Measurements from ENCODE around the gene TAS2R40.

The TAS2R40 gene

DNA sequence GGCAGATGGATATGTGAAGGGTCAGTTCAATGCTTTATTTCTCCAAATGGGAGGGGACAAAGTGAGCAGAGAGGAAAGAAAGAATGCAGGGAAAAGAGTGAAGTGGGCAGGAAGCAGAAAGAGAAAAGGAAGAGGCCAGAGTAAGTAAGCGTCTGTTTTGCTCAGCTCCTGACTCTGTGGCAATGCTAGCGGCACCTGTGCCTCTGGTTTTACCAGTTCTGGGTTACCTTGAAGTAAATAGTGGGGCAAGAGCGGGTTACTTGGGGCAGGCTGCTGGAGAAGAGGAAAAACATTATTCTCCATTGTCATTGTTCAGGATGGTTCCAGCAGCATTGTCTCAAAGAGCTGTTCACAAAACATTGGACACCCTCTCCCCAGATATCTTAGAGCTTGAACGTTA lies 1.9 kb downstream of the TAS2R40 start:
- DNase-seq (ENCODE audit: low spot score): no peak

DNA sequence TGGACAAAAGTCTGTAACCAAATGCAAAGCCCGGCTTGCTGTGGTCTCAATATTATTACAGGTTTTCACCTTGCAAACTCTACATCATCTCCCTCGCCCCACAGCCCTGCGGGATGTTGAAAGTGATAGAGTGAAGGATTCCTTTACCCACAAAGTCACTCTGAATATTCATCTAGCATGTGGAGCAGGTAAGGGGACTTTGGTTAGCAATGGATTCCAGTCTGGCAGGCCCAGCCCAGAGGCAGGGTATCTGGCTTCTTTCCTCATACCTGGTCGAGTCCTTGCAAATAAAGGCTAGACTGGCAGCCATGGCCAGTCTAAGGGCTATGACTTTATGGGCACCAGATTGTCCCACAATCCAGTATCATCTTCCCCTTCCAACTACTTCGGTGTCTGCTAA lies 3.2 kb downstream of the TAS2R40 start:
- DNase-seq (ENCODE audit: low spot score): no peak

DNA sequence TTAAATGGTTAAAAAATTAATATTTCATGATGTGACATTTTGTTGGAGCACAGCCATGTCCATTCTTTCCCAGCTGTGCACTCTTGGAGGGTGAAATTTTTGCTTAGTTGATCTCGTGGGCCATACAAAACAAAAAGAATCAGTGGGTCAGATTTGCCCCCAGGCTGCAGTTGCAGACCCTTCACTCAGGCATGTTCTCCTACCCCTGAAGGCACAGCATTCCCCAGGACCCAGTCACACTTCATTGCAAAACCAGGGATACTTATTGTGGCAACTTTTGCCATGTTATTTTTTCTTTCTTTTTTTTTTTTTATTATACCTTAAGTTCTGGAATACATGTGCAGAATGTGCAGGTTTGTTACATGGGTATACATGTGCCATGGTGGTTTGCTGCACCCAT lies 6.0 kb downstream of the TAS2R40 start:
- no peak for DNase-seq (ENCODE audit: low spot score)

DNA sequence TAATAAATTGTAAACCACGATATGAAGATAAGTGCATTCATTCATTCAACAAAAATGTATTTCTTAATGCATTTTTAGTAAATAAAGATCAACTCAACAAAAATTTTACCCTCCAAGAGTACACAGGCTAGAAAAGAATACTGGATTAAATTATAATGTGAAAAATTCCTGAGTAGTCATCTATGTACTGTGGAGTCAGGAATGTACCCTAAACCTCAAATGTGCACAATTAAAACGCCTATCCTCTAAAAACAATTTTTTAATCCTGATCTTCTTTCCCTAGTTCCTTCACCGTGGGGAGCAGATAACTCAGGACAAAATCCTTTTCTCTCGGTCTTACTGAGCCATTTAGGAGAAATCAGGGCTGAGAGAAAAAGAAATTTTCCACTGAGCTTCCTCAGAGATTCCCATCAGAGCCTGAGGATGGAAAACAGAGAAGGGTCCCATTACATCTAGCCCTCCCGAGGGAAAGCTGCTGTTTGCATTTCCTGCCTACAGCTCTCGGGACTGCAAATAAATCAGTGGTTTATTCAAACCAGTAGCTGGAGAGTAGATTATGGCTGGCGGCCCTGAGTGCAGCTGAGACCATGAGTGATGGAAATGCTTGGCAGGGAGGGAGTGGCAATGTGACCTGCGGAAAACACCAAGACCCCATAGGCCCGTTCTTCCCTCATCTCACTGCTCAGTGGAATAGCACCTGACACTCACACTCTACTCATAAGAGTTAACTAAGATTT lies 7.4 kb downstream of the TAS2R40 start:
- no peak for DNase-seq (ENCODE audit: low spot score)

DNA sequence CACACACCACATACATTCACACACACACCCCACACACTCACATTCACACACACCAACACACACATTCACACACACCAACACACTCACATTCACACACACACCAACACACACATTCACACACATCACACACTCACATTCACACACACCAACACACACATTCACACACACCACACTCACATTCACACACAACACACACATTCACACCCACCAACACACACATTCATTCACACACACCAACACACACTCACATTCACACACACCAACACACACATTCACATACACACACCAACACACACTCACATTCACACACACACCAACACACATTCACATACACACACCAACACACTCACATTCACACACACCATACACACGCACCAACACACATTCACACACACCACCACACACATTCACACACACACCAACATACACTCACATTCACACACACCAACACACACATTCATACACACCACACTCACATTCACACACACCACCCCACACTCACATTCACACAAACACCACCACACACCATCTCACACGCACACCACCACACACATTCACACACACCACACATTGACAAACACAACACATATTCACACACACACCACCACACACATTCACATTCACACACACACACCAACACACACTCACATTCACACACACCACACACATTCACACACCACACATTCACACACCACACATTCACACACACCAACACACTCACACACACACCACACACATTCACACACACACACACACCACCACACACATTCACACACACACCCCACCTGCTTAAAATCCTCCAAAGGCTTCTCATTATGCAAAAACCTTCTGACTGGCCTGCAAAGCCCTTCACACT lies 9.0 kb downstream of the TAS2R40 start:
- DNase-seq (ENCODE audit: low spot score): no peak

DNA sequence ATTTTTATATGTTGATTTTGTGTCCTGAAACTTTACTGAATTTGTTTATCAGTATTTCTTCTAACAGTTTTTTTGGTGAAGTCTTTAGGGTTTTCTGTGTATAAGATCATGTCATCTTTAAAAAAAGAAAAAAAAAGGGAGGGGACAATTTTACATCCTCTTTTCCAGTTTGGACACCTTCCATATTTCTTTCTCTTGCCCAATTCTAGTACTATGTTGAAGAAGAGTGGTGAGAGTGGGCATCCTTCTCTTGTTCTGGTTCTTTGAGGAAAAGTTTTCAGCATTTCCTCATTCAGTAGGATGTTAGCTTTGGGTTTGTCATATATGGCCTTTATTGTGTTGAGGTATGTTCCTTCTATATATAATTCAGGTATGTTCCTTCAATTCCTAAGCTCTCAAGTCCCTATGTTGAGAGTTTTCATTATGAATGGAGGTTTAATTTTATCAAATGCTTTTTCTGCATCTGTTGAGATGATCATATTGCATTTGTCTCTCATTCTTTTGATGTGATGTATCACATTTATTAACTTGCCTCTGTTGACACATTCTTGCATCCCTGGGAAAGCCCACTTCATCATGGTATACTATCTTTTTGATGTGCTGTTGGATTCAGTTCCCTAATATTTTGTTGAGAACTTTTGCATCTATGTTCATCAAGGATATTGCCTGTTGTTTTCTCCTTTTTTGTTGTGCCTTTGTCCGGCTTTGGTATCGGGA lies 12.1 kb downstream of the TAS2R40 start:
- DNase-seq (ENCODE audit: low spot score): no peak

DNA sequence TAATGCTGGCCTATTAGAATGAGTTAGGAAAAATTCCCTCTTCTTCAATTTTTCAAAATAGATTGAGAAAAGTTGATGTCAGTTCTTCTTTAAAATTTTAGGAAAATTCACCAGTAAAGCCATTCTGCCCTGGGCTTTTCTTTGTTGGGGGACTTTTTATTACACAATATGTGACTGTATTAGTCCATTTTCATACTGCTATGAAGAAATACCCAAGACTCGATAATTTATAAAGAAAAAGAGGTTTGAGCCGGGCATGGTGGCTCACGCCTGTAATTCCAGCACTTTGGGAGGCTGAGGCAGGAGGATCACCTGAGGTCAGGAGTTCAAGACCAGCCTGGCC lies 12.7 kb downstream of the TAS2R40 start:
- DNase-seq (ENCODE audit: low spot score): no peak

DNA sequence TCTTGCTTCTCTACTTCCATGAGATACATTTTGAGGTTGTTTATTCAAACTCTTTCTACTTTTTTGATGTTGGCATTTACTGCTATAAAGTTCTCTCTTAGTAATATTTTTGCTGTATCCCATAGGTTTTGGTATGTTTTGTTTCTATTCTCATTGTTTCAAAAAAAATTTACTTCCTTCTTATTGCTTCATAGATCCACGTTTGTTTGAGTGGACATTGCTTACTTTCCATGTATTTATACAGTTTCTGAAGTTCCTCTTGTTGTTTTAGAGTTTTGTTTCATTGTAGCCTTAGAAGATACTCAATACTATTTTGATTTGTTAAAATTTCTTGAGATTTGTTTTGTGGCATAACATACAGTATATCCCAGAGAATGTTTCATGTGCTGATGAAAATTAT lies 13.7 kb downstream of the TAS2R40 start:
- no peak for DNase-seq (ENCODE audit: low spot score)

DNA sequence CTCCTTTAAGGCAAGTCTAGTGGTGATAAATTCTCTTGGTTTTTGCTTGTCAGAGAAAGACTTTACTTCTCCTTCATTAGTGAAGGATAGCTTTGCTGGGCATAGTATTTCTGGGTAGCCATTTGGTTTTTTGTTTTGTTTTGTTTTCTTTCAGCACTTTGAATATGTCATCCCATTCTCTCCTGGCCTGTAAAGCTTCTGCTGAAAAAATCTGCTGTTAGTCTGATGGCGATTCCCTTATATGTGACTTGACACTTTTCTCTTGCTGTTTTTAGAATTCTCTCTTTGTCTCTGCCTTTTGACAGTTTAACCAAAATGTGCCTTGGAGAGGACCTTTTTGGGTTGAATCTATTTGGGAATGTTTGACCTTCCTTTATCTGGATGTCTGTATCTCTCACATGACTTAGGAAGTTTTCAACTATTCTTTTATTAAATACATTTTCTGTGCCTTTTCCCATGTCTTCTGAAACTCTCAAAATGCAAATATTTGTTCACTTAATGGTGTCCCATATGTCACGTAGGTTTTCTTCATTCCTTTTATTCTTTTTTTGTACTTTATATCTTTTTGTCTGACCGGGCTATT lies 14.7 kb downstream of the TAS2R40 start:
- DNase-seq (ENCODE audit: low spot score): no peak

DNA sequence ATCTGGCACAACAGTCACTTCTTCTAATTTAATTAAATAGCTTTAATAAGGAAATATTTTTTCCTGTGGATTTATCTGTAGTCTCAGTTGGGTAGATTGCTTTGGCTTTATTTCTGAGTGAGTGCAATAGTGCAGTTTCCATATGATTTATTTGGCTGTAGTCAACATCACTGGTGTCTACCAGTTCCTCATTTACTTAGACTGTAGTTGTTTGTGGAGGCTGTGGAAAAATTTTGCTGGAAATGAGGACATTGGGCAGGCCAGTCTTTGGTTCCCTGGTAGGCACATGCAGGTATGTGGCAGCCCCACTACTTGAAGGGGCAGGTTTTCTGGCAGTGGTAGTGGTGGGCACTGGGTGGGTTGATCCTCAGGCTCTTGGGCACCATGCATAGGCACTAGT lies 15.5 kb downstream of the TAS2R40 start:
- no peak for DNase-seq (ENCODE audit: low spot score)

DNA sequence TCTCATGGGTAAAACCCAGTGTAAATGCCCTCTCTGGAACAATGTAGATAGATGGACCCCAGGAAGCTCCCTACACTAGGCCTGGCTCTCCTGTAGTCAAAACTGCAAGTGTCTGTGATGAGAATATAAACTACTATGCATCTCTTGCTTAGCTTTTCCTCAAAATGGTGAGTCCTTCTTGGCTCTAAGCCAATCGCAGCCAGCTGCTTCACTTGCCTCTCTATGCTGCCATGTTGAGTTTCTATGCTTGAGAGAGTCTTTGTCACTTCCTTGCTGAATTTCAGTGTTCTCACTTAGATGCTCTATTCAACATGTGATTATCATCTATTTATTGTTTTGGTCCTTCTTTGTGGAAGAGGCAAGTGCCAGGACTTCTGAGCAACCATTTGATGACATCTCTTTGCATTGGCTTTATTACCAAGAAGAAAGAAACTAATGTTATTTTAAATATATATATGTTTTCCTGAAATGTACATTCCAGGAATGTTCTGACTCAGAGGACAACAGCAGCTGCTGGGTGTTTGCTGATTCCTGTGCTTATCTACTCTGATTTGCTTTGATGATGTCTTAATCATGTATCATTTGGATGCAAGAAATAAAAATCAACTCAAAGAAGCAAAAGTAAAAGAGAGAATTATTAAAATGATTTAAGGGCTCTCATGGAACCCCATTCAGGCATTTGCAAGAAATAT lies 16.6 kb downstream of the TAS2R40 start:
- no peak for DNase-seq (ENCODE audit: low spot score)

DNA sequence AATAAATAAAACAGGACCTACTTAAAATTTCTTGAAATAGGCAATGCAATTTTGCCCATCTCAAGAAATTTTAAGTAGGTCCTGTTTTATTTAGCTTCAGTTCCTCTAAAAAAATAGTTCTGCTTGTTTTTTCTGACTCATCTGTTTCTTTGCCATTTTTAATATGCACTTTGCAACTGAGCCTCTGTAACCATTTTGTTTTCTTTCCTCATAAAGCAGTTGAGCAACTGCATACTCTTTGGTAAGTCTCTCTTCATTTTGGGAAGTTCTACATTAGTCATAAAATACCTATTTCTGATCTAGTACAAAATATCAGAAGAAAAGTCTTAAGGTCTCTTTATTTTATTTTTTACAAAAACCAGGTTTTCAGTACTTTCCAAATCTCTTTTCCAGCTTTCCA lies 18.0 kb downstream of the TAS2R40 start:
- DNase-seq (ENCODE audit: low spot score): no peak

DNA sequence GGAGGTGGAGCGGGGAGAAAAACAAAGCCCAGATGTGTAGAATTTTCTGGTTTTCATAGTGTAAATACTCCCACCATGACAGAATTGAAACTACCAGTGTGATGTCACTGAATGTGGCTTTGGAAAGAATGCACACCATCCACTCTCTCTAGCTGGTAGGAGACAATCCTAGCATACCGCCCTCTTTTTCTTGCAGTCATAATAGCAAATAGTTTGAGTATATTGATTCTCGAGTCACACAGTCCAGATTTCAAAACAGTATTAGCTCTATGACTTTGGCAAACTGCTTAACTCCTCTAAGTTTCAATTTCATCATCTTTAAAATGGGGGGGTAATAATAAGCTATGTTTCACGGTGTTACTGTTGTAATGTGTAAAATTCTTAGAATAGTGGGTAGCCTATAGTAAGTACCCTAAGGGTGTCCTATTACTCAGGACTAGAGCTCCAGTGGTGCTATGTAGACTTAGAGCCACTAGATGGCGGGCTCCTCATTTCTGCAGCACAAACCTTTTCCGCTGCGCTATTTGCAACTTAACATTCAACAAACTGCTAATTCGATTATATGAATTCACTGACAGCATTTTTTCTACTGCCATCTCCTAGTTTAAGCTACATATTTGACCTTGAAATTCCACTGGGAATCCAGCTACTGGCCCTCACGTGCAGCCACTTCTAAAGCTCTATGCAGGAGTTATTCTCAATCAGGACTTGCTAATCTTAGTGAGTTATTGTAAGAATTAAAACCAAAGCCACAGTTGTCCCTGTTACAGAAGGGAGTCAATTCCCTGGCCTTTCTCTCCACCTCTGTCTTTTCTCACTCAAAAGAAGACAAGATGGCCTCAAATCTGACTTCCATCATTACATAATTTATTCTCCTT lies 18.7 kb downstream of the TAS2R40 start:
- no peak for DNase-seq (ENCODE audit: low spot score)

DNA sequence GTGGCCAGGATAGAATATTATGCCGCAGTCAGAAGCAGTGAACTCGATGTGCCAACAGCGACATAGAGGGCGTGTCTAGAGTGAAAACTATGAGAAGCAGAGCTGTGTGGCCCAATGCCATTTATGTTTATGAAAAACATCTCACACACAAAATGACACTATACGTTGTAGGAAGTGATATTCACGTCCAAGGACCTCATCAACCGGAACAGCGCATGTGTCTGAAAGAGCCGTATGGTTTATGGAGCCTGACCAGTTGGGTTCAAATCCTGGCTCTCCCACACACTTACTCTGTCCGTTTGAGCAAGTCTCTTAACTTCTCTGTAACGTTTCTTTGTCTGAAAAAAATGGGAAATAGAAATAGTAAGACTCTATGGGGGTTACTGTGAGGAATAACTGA lies 20.5 kb downstream of the TAS2R40 start:
- no peak for DNase-seq (ENCODE audit: low spot score)

DNA sequence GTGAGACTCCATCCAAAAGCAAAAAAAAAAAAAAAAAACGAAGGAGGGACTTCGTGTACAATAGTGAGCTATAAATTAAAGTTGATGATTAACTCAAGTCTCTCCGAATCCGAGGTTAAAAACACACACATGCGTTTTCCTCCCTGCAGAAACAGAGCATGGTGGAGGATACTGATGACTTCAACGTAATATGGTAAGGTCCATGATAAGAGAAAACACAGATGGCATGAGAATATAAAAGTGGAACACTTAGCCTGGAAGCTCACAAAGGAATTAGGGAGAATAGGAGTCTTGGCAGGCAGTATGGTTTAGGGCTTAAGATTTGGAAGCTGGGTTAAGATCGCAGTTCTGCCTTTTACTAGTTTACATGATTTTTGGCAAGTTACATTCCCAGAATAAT lies 21.3 kb downstream of the TAS2R40 start:
- no peak for DNase-seq (ENCODE audit: low spot score)

DNA sequence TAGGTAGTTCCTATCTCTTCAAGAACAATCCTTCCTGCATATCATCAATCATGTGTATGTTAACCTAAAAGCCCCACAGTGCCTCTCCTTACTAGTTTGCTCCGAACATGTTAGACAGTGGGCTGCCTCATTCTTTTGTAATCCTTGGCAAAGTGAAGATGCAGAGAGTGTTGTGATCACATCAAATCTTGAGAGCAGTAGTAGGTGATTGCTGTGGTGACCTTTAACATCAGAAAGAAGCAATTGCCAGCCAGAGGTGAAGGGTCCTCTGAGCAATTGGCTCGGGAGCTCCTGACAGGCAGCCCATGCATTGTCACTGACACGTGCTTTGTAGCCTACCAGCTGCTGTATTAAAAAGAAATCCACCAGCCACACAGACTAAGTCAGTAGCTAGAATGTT lies 21.8 kb downstream of the TAS2R40 start:
- DNase-seq (ENCODE audit: low spot score): no peak

DNA sequence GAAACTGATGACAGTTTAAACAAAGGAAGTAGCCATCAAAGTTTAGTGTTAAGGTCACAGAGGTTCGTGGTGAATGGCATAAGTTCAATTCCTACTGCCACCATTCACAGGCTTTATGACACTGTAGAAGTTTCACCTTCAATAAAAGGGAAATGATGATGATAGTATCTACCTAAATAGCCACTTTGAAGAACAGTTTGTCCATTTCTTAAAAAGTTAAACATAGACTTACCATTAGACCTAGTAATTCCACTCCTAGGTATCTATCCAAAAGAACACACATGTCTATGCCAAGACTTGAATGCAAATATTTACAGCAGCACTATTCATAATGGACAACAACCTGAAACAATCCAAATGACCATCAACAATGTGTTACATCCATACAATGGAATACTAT lies 22.5 kb downstream of the TAS2R40 start:
- no peak for DNase-seq (ENCODE audit: low spot score)

DNA sequence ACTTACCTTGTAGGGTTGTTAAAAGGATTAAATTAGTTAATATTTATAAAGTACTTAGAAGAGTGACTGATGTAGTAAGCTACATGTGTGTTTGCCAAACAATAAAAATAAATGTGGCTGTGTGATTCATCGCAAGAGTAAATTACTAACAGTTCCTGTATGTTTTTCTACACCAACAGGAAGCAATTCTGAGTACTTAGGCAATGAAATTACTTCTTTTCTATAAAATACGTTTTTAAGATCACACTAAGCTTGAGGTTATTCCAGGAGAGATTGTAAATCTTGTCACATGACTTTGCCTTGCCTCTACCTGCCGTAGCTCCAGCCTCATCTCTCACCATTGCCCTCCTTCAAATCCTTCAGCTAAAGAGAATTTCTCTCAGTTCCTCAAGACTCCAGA lies 23.3 kb downstream of the TAS2R40 start:
- DNase-seq (ENCODE audit: low spot score): no peak

DNA sequence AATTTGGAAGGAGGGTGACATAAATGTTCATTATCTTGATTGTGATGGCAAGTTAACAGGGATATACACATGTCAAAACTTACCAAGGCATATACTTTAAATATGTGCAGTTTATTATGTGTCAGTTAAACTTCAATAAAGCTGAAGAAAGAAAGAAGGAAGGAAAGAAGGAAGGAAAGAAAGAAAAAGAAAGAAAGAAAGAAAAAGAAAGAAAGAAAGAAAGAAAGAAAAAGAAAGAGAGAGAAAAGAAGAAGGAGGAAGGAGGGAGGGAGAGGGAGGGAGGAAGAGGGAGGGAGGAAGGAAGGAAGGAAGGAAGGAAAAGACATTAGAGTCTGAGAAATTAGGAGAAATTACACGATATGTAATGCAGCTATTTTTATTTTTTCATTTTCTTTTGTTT lies 25.5 kb downstream of the TAS2R40 start:
- no peak for DNase-seq (ENCODE audit: low spot score)

DNA sequence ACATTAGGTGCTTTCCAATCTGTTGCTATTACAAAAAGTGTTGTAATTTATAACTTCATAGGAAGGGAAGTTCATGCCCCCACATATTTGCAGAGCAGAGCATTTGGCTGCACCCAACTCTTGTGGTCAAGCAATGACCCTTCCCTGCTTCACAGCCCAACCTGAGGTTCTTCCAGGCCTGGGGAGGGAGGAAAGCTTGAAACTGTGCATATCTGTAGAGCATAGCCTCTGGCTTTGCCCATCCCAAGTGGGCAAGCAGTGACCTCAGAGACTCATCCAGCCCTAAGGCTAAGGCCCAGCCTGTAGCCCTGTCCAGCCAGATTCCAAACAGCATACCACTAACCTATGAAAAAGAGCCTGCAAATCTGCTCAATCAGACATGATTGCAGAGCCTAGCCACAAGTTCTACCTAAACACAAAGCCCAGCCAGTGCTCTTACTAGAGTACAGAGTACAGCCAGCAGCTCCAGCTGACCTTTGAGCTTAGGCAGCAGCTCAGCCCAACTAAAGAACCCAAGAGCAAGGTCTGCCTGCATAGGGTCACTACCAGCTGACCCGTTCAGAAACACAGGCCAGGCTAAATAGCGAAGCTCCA lies 27.0 kb downstream of the TAS2R40 start:
- DNase-seq (ENCODE audit: low spot score): no peak

DNA sequence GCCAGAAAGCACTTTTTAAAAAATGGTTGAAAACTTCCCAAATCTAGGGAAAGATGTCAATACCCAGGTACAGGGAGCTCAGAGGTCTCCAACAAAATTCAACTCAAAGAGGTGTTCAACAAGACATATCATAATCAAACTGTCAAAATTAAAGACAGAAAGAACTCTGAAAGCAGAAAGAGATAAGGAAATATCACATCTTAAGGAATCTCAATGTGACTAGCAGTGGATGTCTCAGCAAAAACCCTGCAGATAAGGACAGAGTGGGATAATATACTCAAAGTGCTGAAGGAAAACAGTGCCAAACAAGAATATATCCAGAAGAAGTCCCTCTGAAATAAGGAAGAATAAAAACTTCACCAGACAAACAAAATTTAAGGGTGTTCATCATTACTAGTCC lies 28.4 kb downstream of the TAS2R40 start:
- no peak for DNase-seq (ENCODE audit: low spot score)

Data from left forelimb (tissue), 1 donor.